HCT116 (cell line): Measurements from ENCODE around the gene KCNJ10. TPM values are rescaled to one million over a fixed set of nuclear protein-coding genes. Genes with fewer than 3 reads are reported as not detected.

Experiments
- ATAC-seq: fragments of 200-7000 bp; cut with Tn5 transposase; 2 replicates; pipeline ENCODE4 v1.9.1; 2020; ENCODE audit warnings: mild to moderate bottlenecking, moderate library complexity
- BruUV-seq: library from RNA; stranded (reverse); fragments of 400-500 nt; replicated peaks from 2 replicates; lab custom pipeline; 2021; lab: Mats Ljungman, UMichigan
- CTCF ChIA-PET: fragments of 300-600 bp; sonication (Branson Sonifier 250); formaldehyde crosslinking; loops from one replicate; lab custom pipeline; 2021; ENCODE audit warnings: antibody characterized with exemption; lab: Charles Lee
- POLR2A ChIA-PET: fragments of 300-600, 350-600 bp; sonication (Branson Sonifier 250); formaldehyde crosslinking; loops from one replicate; lab custom pipeline; 2021; ENCODE audit warnings: antibody characterized with exemption; lab: Charles Lee
- RAD21 ChIA-PET, 2 experiments: fragments of 300-600 bp; sonication (Branson Sonifier 250); formaldehyde crosslinking; loops; one replicate each; lab custom pipeline; 2023; ENCODE audit warnings: low total read pairs in 2 of 2; ENCODE audit not compliant: uncharacterized antibody in 2 of 2, unreplicated experiment in 2 of 2, low non-redundant PET in 1 of 2; lab: Charles Lee
- DNase-seq: peaks from one replicate; pipeline ENCODE4 v3.0.0-alpha.2; 2010; ENCODE audit warnings: low read depth, low spot score
- H2AFZ ChIP-seq: fragments of 200-600 bp; shearing (Covaris generic), sonication (generic); 2 replicates; pipeline ENCODE4 v1.6.1; 2017; ENCODE audit warnings: low read depth, mixed run types, mixed read lengths, antibody characterized with exemption, low read length; ENCODE audit not compliant: poor library complexity, severe bottlenecking
- H3K27ac ChIP-seq: 2 replicates; pipeline ENCODE4 v1.5.1; 2012; ENCODE audit warnings: low read depth, low read length
- H3K27me3 ChIP-seq: fragments of 200-600 bp; sonication (generic); 2 replicates; pipeline ENCODE4 v1.6.1; 2016; ENCODE audit warnings: mixed run types, low read length, mixed read lengths; ENCODE audit not compliant: insufficient read depth
- H3K36me3 ChIP-seq, 2 experiments: fragments of 200-500 bp in 1 of 2; fragments of 200-600 bp in 1 of 2; sonication (Bioruptor generic) in 1 of 2; sonication (generic) in 1 of 2; 2 replicates each; pipeline versions ENCODE4 v1.5.1 to v1.6.1; 2014 to 2016; ENCODE audit warnings: low read length in 2 of 2, inconsistent platforms in 1 of 2, mixed read lengths in 1 of 2, mixed run types in 1 of 2; ENCODE audit not compliant: insufficient read depth in 2 of 2, control insufficient read depth in 1 of 2
- H3K4me1 ChIP-seq, 2 experiments: fragments of 200-600 bp in 1 of 2; sonication (generic) in 1 of 2; 2 replicates each; pipeline versions ENCODE4 v1.5.1 to v1.6.1; 2012 to 2017; ENCODE audit warnings: low read length in 2 of 2, inconsistent platforms in 1 of 2, mild to moderate bottlenecking in 1 of 2, mixed read lengths in 1 of 2, mixed run types in 1 of 2, moderate library complexity in 1 of 2; ENCODE audit not compliant: insufficient read depth in 2 of 2, control insufficient read depth in 1 of 2
- H3K4me2 ChIP-seq: fragments of 200-600 bp; sonication (generic); 2 replicates; pipeline ENCODE4 v1.6.1; 2017; ENCODE audit warnings: mixed run types, low read length, mixed read lengths
- H3K4me3 ChIP-seq, 2 experiments: fragments of 200-600 bp in 1 of 2; sonication (generic) in 1 of 2; replicated peaks in 1 of 2; 2 replicates each; pipeline ENCODE4 v1.5.1; 2011 to 2016; ENCODE audit warnings: low read length in 2 of 2, control low read depth in 1 of 2, low read depth in 1 of 2, mild to moderate bottlenecking in 1 of 2, mixed read lengths in 1 of 2, mixed run types in 1 of 2
- H3K79me2 ChIP-seq: fragments of 200-600 bp; sonication (generic); 2 replicates; pipeline ENCODE4 v1.6.1; 2017; ENCODE audit warnings: mild to moderate bottlenecking, mixed run types, low read length, moderate library complexity, mixed read lengths; ENCODE audit not compliant: insufficient read depth
- H3K9ac ChIP-seq: fragments of 200-600 bp; sonication (generic); 2 replicates; pipeline ENCODE4 v1.6.1; 2016; ENCODE audit warnings: low read length, mixed read lengths
- H3K9me2 ChIP-seq: fragments of 200-600 bp; sonication (generic), shearing (Covaris generic); 2 replicates; pipeline ENCODE4 v1.6.1; 2017; ENCODE audit warnings: mixed run types, mild to moderate bottlenecking, moderate library complexity; ENCODE audit not compliant: insufficient read depth
- H3K9me3 ChIP-seq, 2 experiments: fragments of 200-500 bp in 1 of 2; fragments of 200-600 bp in 1 of 2; sonication (Bioruptor generic) in 1 of 2; sonication (generic) in 1 of 2; 2 replicates each; pipeline ENCODE4 v1.6.1; 2014 to 2017; ENCODE audit warnings: low read length in 2 of 2, mixed read lengths in 2 of 2, inconsistent platforms in 1 of 2, low read depth in 1 of 2, mild to moderate bottlenecking in 1 of 2, mixed run types in 1 of 2, moderate library complexity in 1 of 2; ENCODE audit not compliant: control insufficient read depth in 1 of 2, insufficient read depth in 1 of 2
- H4K20me1 ChIP-seq: fragments of 200-600 bp; sonication (generic), shearing (Covaris generic); 2 replicates; pipeline ENCODE4 v1.6.1; 2017; ENCODE audit warnings: mixed run types, mild to moderate bottlenecking, moderate library complexity; ENCODE audit not compliant: insufficient read depth
- CBX3 ChIP-seq: IDR thresholded peaks from 2 replicates; pipeline ENCODE4 v1.6.1; 2012; ENCODE audit warnings: low read depth
- CEBPB ChIP-seq: IDR thresholded peaks from 2 replicates; pipeline ENCODE4 v1.6.1; 2012; ENCODE audit warnings: low read depth
- CTCF ChIP-seq, 3 experiments: fragments of 200-600 bp in 1 of 3; sonication (generic) in 1 of 3; IDR thresholded peaks in 2 of 3; conservative IDR thresholded peaks in 1 of 3; 2 replicates each; pipeline ENCODE4 v1.5.1; 2012 to 2017; ENCODE audit warnings: low read depth in 2 of 3, low read length in 2 of 3, antibody characterized with exemption in 1 of 3, borderline replicate concordance in 1 of 3, control low read depth in 1 of 3, mild to moderate bottlenecking in 1 of 3, mixed read lengths in 1 of 3, mixed run types in 1 of 3, moderate library complexity in 1 of 3; ENCODE audit not compliant: insufficient read depth in 1 of 3
- EGR1 ChIP-seq: IDR thresholded peaks from 2 replicates; pipeline ENCODE4 v1.6.1; 2012; ENCODE audit warnings: low read depth
- EZH2phosphoT487 ChIP-seq: fragments of 200-600 bp; IDR thresholded peaks from 2 replicates; pipeline ENCODE4 v1.6.1; 2018; ENCODE audit warnings: antibody characterized with exemption, borderline replicate concordance
- POLR2AphosphoS5 ChIP-seq: IDR thresholded peaks from 2 replicates; pipeline ENCODE4 v1.6.1; 2011; ENCODE audit warnings: mild to moderate bottlenecking, low read depth, low read length, moderate library complexity
- RAD21 ChIP-seq: IDR thresholded peaks from 2 replicates; pipeline ENCODE4 v1.6.1; 2012; ENCODE audit warnings: low read depth, mild to moderate bottlenecking
- REST ChIP-seq: IDR thresholded peaks from 2 replicates; pipeline ENCODE4 v1.6.1; 2012; ENCODE audit warnings: low read depth
- SIN3A ChIP-seq: IDR thresholded peaks from 2 replicates; pipeline ENCODE4 v1.6.1; 2012; ENCODE audit warnings: low read depth
- SRF ChIP-seq: IDR thresholded peaks from 2 replicates; pipeline ENCODE4 v1.6.1; 2012; ENCODE audit warnings: low read depth
- YY1 ChIP-seq: IDR thresholded peaks from 2 replicates; pipeline ENCODE4 v1.6.1; 2011; ENCODE audit warnings: low read length, low read depth, moderate library complexity, mild to moderate bottlenecking; ENCODE audit not compliant: insufficient replicate concordance; ENCODE audit errors: extremely low read depth
- ZBTB33 ChIP-seq: IDR thresholded peaks from 2 replicates; pipeline ENCODE4 v1.6.1; 2011; ENCODE audit warnings: mild to moderate bottlenecking, low read length, moderate library complexity; ENCODE audit not compliant: insufficient replicate concordance; ENCODE audit errors: extremely low read depth
- ZFX ChIP-seq: fragments of 450-650 bp; IDR thresholded peaks from 2 replicates; pipeline ENCODE4 v1.6.1; 2017
- ZNF274 ChIP-seq: fragments of 200-500 bp; sonication (Bioruptor generic); IDR thresholded peaks from 2 replicates; pipeline ENCODE4 v1.6.1; 2014; ENCODE audit warnings: mild to moderate bottlenecking, low read depth, low read length, inconsistent platforms
- intact Hi-C: fragments of 100-400 bp; cut with micrococcal nuclease; formaldehyde crosslinking; loops from 2 replicates; pipeline ENCODE4 v1.10.0; 2022
- total RNA-seq: library from RNA; stranded (reverse); gene quantifications from one replicate; pipeline ENCODE4 v1.2.1, GENCODE V29; 2021; ENCODE audit not compliant: unreplicated experiment

The KCNJ10 gene
- total RNA-seq, 1 experiment from 2014 or later, result 0.57 TPM

DNA sequence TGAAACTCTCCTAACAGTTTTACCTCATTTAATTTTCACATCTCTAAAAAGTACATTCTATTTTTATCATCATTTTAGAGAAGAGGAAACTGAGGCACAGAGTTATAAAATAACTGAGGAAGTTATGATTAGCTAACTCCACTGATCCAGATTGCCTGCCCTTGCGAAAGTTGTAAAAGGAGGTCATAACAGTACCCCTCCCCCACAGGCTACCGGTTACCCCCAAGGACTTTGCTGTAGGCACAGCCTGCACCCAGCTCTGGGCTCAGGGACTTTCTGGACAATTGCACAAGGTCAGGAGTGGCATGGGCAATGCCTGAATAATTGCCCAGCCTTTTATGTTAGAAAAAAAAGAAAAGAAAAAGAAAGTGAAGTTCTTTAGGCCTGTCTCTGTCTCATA, 60.9 kb downstream of the KCNJ10 start:
- intact Hi-C loops, result loop anchor here (10.0 kb wide), 3 partner anchors 794 to 874 kb away; no protein-coding TSS in a partner anchor
- H3K9me2 ChIP-seq, result no peaks in the 10 kb centered on the region
- H3K27me3 ChIP-seq, result no peaks in the 10 kb centered on the region
- H3K9me3 ChIP-seq, result no peaks in the 10 kb centered on the region
- no peak for ATAC-seq
- CTCF ChIA-PET, result interaction anchor here (5.4 to 6.5 kb wide), 2 partner anchors 72 to 116 kb away, joined by 170 to 249 read pairs; no protein-coding TSS in a partner anchor
- TF ChIP-seq REST (no peak), POLR2AphosphoS5 (no peak), ZBTB33 (no peak), YY1 (no peak), ZFX (no peak), EZH2phosphoT487 (no peak), SRF (no peak), SIN3A (no peak), CTCF (IDR thresholded peaks at IDR 0.05 in 2 of 3, conservative IDR thresholded peaks at IDR 0.05 in 1 of 3; ENCODE audit: borderline replicate concordance in 1 of 3, insufficient read depth in 1 of 3, low read depth in 2 of 3, low read length in 2 of 3) (no peak), EGR1 (no peak), RAD21 (no peak), ZNF274 (no peak), CBX3 (no peak), CEBPB (no peak)
- TF ChIP-seq, all 23 proteins: peak for 0
- H2AFZ ChIP-seq, result no peak overlapping the region
- no TSS peak for BruUV-seq
- no peak overlapping the region for H3K9ac ChIP-seq
- H3K27ac ChIP-seq, result no peak overlapping the region
- no peaks in the 10 kb centered on the region for H4K20me1 ChIP-seq
- no peaks in the 10 kb centered on the region for H3K36me3 ChIP-seq
- H3K4me2 ChIP-seq, result no peak overlapping the region
- ChIA-PET POLR2A (no interaction called here), RAD21 (no interaction called here)
- H3K79me2 ChIP-seq, result no peaks in the 10 kb centered on the region
- no peaks in the 10 kb centered on the region for H3K4me1 ChIP-seq
- DNase-seq, result no peak
- H3K4me3 ChIP-seq, result no peak overlapping the region
